Mucosa of descending colon (tissue), 3 donors: ENCODE measurements around the gene S100B. TPM values are rescaled to one million over a fixed set of nuclear protein-coding genes. Genes with fewer than 3 reads are reported as not detected.
"Not testable (repeated sequence)": the region's sequence is repeated elsewhere in the genome, so short reads cannot be mapped to it uniquely, and the experiment has no call there.

Experiments
- ATAC-seq: fragments of 200-7000 bp; cut with Tn5 transposase; one replicate; pipeline ENCODE4 v1.9.1; 2020; ENCODE audit warnings: mild to moderate bottlenecking, moderate library complexity
- DNase-seq, 3 donors: peaks; one replicate each; pipeline ENCODE4 v3.0.0-alpha.2; 2020
- H3K36me3 ChIP-seq: fragments of 200-600 bp; one replicate; pipeline ENCODE4 v1.8.0; 2021; ENCODE audit warnings: low read depth, mild to moderate bottlenecking
- H3K4me1 ChIP-seq: fragments of 200-600 bp; one replicate; pipeline ENCODE4 v1.8.0; 2021; ENCODE audit warnings: low read depth, mild to moderate bottlenecking
- H3K4me3 ChIP-seq: fragments of 200-600 bp; one replicate; pipeline ENCODE4 v1.8.0; 2021; ENCODE audit warnings: mild to moderate bottlenecking
- H3K9me3 ChIP-seq: fragments of 200-600 bp; one replicate; pipeline ENCODE4 v1.8.0; 2021; ENCODE audit warnings: mild to moderate bottlenecking
- CTCF ChIP-seq: fragments of 200-600 bp; IDR thresholded peaks from one replicate; pipeline ENCODE4 v1.8.0; 2022; ENCODE audit warnings: antibody characterized with exemption, mild to moderate bottlenecking
- intact Hi-C, 2 donors: fragments of 100-400 bp; cut with DNase I in 1 of 2; cut with micrococcal nuclease in 1 of 2; formaldehyde crosslinking; loops; one replicate each; pipeline versions ENCODE4 v1.11.0 to v1.11.1; 2022; cut with DNase I, micrococcal nuclease
- total RNA-seq, 3 donors: library from RNA; stranded (reverse); fragmentation: NEBNext Ultra II Directional in 2 of 3; extraction: Animal tissue kit (Norgen Biotek cat#: 25700) in 2 of 3; gene quantifications; one replicate each; pipeline versions ENCODE4 v1.2.1 to v1.2.4, GENCODE V29; 2021 to 2023
- donor health status: DM: no; HTN: no; CAD: no; lungs with moderate emphysema.
- donor health status: DM: no; HTN: no; CAD: no.
- donor health status: DM: no; HTN: yes; CAD: no.

The S100B gene
- total RNA-seq, 3 donors from 2014 or later, result 2.2 to 42.2 (median 6.4) TPM

GRCh38 chr21:46634427-46634826 is 29.5 kb upstream of the S100B start:
- no peak for ATAC-seq
- intact Hi-C loops, result no loop called here
- TF ChIP-seq CTCF, result no peak
- peak in 1 of 3 donors; percentile 24 for DNase-seq
- Histone ChIP-seq H3K4me3 (no peak overlapping the region), H3K4me1 (peaks cover 8% of the 10 kb centered on the region), H3K9me3 (no peaks in the 10 kb centered on the region), H3K36me3 (no peaks in the 10 kb centered on the region)

GRCh38 chr21:46633566-46633965 is 28.7 kb upstream of the S100B start:
- no peak overlapping the region for H3K4me3 ChIP-seq
- DNase-seq (no peak), ATAC-seq (no peak)
- intact Hi-C loops, result no loop called here
- H3K4me1 ChIP-seq, result peaks cover 8% of the 10 kb centered on the region
- no peaks in the 10 kb centered on the region for H3K36me3 ChIP-seq
- no peak for TF ChIP-seq CTCF
- no peaks in the 10 kb centered on the region for H3K9me3 ChIP-seq

- intact Hi-C loops, ATAC-seq, H3K36me3 ChIP-seq, H3K4me1 ChIP-seq, H3K9me3 ChIP-seq, H3K4me3 ChIP-seq, DNase-seq: not testable (repeated sequence)
These were observed 26.0 kb upstream of the S100B start for GRCh38 chr21:46630915-46631314.

- H3K4me1 ChIP-seq, result no peaks in the 10 kb centered on the region
- intact Hi-C loops, result no loop called here
- ATAC-seq (no peak), DNase-seq (no peak)
- peaks cover 9% of the 10 kb centered on the region for H3K9me3 ChIP-seq
- H3K4me3 ChIP-seq, result no peak overlapping the region
- TF ChIP-seq CTCF, result no peak
- H3K36me3 ChIP-seq, result no peaks in the 10 kb centered on the region
These were observed 24.0 kb upstream of the S100B start for GRCh38 chr21:46628868-46629267.

GRCh38 chr21:46627726-46628125 is 22.8 kb upstream of the S100B start:
- no peak overlapping the region for H3K4me3 ChIP-seq
- TF ChIP-seq CTCF, result no peak
- no peaks in the 10 kb centered on the region for H3K36me3 ChIP-seq
- peaks cover 9% of the 10 kb centered on the region for H3K9me3 ChIP-seq
- no peaks in the 10 kb centered on the region for H3K4me1 ChIP-seq
- no peak for ATAC-seq
- intact Hi-C loops, result no loop called here
- DNase-seq, result no peak

GRCh38 chr21:46626975-46627501 is 22.2 kb upstream of the S100B start:
- ATAC-seq, result no peak
- Histone ChIP-seq H3K9me3 (peaks cover 9% of the 10 kb centered on the region), H3K4me3 (no peak overlapping the region), H3K36me3 (no peaks in the 10 kb centered on the region), H3K4me1 (no peaks in the 10 kb centered on the region)
- intact Hi-C loops, result no loop called here
- DNase-seq, result no peak
- TF ChIP-seq CTCF, result no peak
